Liver (tissue), 3 donors: ENCODE measurements around the gene DPP7.

Experiments
- CTCF ChIP-seq: fragments of 150-350 bp; IDR thresholded peaks from 2 replicates; pipeline ENCODE4 v1.5.1; 2017; ENCODE audit warnings: improper control_type of control experiment, low read depth, low read length; ENCODE audit not compliant: missing input control
- TAF1 ChIP-seq: conservative IDR thresholded peaks from 2 replicates; pipeline ENCODE4 v1.6.1; 2016; ENCODE audit warnings: antibody characterized with exemption, mild to moderate bottlenecking
- donor health status: healthy.
- donor health status: healthy.

GRCh38 chr9:137086531-137087408 lies 27.8 kb downstream of the DPP7 start, which contains the start of gene MAN1B1:
- TF ChIP-seq TAF1, result no peak
- no peak for TF ChIP-seq CTCF
